Activated naive CD4-positive, alpha-beta T cell (primary cell): Measurements from ENCODE around the gene NEUROG2.
"Not testable (repeated sequence)": the region's sequence is repeated elsewhere in the genome, so short reads cannot be mapped to it uniquely, and the experiment has no call there.

Experiments used
- DNase-seq, 4 experiments: peaks; one replicate each; lab custom pipeline; 2025; lab: John Stamatoyannopoulos, UW

The NEUROG2 gene

GRCh38 chr4:112490808-112491207 is 25.2 kb downstream of the NEUROG2 start:
- DNase-seq = not testable (repeated sequence)

GRCh38 chr4:112485930-112486329 is 30.1 kb downstream of the NEUROG2 start:
- DNase-seq = no peak

- no peak for DNase-seq
Observed at GRCh38 chr4:112473985-112474384, 42.0 kb downstream of the NEUROG2 start.

- no peak for DNase-seq
Observed at GRCh38 chr4:112472318-112472717, 43.7 kb downstream of the NEUROG2 start.
